ENCODE measurements around the gene INPP5D. TPM values are rescaled to one million over a fixed set of nuclear protein-coding genes. Genes with fewer than 3 reads are reported as not detected.

The INPP5D gene
- polyA plus RNA-seq, 2 of the 4 experiments (the other 2 are of a cell fraction) = 0.26 to 0.53 TPM

GRCh38 chr2:233141901-233142300 lies 81.8 kb downstream of the INPP5D start:
- no peak for ATAC-seq
- 73% methylated on average over 4 of the region's 4 CpGs for WGBS (ENCODE audit: missing lambda C conversion rate)
- Histone ChIP-seq H3K4me2 (no peak overlapping the region), H3K9me3 (no peaks in the 10 kb centered on the region), H3K4me1 (peaks cover 4% of the 10 kb centered on the region; the same call in 1 of the 3 replicates), H3K27ac (no peak overlapping the region), H3K4me3 (no peak overlapping the region)
- no peak for DNase-seq (ENCODE audit: low read depth in 1 of 2, low spot score in 1 of 2)
- no peak for FAIRE-seq
- POLR2A ChIA-PET = no interaction called here
- CTCF ChIA-PET = no interaction called here
- no peak for TF ChIP-seq EHF (CRISPR knock-in tag; IDR thresholded peaks at IDR 0.05)
- no peak for TF ChIP-seq HDAC2 (IDR thresholded peaks at IDR 0.05)

- TF ChIP-seq POLR2AphosphoS2 (conservative IDR thresholded peaks at IDR 0.05; ENCODE audit: low read length) = no peak
- TF ChIP-seq EHMT2 (IDR thresholded peaks at IDR 0.05; ENCODE audit: low read depth) = no peak
- no peak for TF ChIP-seq EP300 (IDR thresholded peaks at IDR 0.05)
- no peak for TF ChIP-seq ZSCAN20 (CRISPR knock-in tag; IDR thresholded peaks at IDR 0.05)
- TF ChIP-seq PHF8 (IDR thresholded peaks at IDR 0.05; ENCODE audit: borderline replicate concordance, low read depth) = no peak
- no peak for TF ChIP-seq NR3C1 (IDR thresholded peaks at IDR 0.05)
- no peak for TF ChIP-seq RCOR1 (IDR thresholded peaks at IDR 0.05; ENCODE audit: low read depth, low read length)
- TF ChIP-seq RAD21 (conservative IDR thresholded peaks at IDR 0.05 in 1 of 2, IDR thresholded peaks at IDR 0.05 in 1 of 2) = no peak
- TF ChIP-seq MAFK (IDR thresholded peaks at IDR 0.05; ENCODE audit: partially characterized antibody) = no peak
- TF ChIP-seq HOXA7 (CRISPR knock-in tag; IDR thresholded peaks at IDR 0.05) = no peak
- no peak for TF ChIP-seq POLR2A (IDR thresholded peaks at IDR 0.05; ENCODE audit: low read length)
- TF ChIP-seq RFX5 (IDR thresholded peaks at IDR 0.05) = no peak
- TF ChIP-seq CBX2 (IDR thresholded peaks at IDR 0.05; ENCODE audit: borderline replicate concordance, low read depth) = no peak
- TF ChIP-seq CTCF (IDR thresholded peaks at IDR 0.05) = no peak
- no peak for TF ChIP-seq HES2 (IDR thresholded peaks at IDR 0.05)
- no peak for TF ChIP-seq MYC (IDR thresholded peaks at IDR 0.05; ENCODE audit: borderline replicate concordance, low read length)
- no peak for TF ChIP-seq RNF2 (IDR thresholded peaks at IDR 0.05; ENCODE audit: borderline replicate concordance, low read depth)
- no peak for TF ChIP-seq HOXB5 (CRISPR knock-in tag; IDR thresholded peaks at IDR 0.05)
- CTCF ChIA-PET = no interaction called here
- Histone ChIP-seq H3K4me1 (peaks cover 4% of the 10 kb centered on the region; the same call in 1 of the 3 replicates), H3K4me3 (no peak overlapping the region), H3K27ac (no peak overlapping the region), H3K9me3 (no peaks in the 10 kb centered on the region), H3K4me2 (no peak overlapping the region)
- no peak for DNase-seq (ENCODE audit: low read depth in 1 of 2, low spot score in 1 of 2)
- 67% methylated on average over 6 of the region's 6 CpGs for WGBS (ENCODE audit: missing lambda C conversion rate)
- no peak for ATAC-seq
- POLR2A ChIA-PET = no interaction called here
- no peak for FAIRE-seq
Observed at GRCh38 chr2:233142355-233142897, 82.3 kb downstream of the INPP5D start.

- Histone ChIP-seq H3K4me3 (no peak overlapping the region), H3K4me1 (peaks cover 4% of the 10 kb centered on the region; the same call in 1 of the 3 replicates), H3K9me3 (no peaks in the 10 kb centered on the region), H3K4me2 (no peak overlapping the region), H3K27ac (no peak overlapping the region)
- POLR2A ChIA-PET = no interaction called here
- no peak for FAIRE-seq
- WGBS (ENCODE audit: missing lambda C conversion rate) = 45% methylated on average over 3 of the region's 3 CpGs
- CTCF ChIA-PET = no interaction called here
- no peak for TF ChIP-seq FOXS1 (CRISPR knock-in tag; IDR thresholded peaks at IDR 0.05)
- TF ChIP-seq FOSL2 (IDR thresholded peaks at IDR 0.05) = no peak
- no peak for TF ChIP-seq FOSL2 (CRISPR knock-in tag; IDR thresholded peaks at IDR 0.05)
- TF ChIP-seq RAD21 (conservative IDR thresholded peaks at IDR 0.05 in 1 of 2, IDR thresholded peaks at IDR 0.05 in 1 of 2) = no peak
- no peak for TF ChIP-seq CHD4 (IDR thresholded peaks at IDR 0.05; ENCODE audit: borderline replicate concordance)
- TF ChIP-seq CEBPB (IDR thresholded peaks at IDR 0.05) = no peak
- TF ChIP-seq GATA3 (IDR thresholded peaks at IDR 0.05; ENCODE audit: borderline replicate concordance) = no peak
- no peak for TF ChIP-seq NFE2L2 (conservative IDR thresholded peaks at IDR 0.05; ENCODE audit: low read length)
- TF ChIP-seq E2F6 (IDR thresholded peaks at IDR 0.05; ENCODE audit: borderline replicate concordance, low read depth) = no peak
- TF ChIP-seq RARB (CRISPR knock-in tag; IDR thresholded peaks at IDR 0.05) = no peak
- TF ChIP-seq CBX2 (IDR thresholded peaks at IDR 0.05; ENCODE audit: borderline replicate concordance, low read depth) = no peak
- TF ChIP-seq NPAS2 (CRISPR knock-in tag; IDR thresholded peaks at IDR 0.05; ENCODE audit: borderline replicate concordance) = no peak
- TF ChIP-seq MAX (IDR thresholded peaks at IDR 0.05) = no peak
- no peak for TF ChIP-seq EHMT2 (IDR thresholded peaks at IDR 0.05; ENCODE audit: low read depth)
- TF ChIP-seq MAFK (IDR thresholded peaks at IDR 0.05; ENCODE audit: partially characterized antibody) = no peak
- TF ChIP-seq PBX3 (IDR thresholded peaks at IDR 0.05) = no peak
- no peak for TF ChIP-seq HOXA7 (CRISPR knock-in tag; IDR thresholded peaks at IDR 0.05)
- TF ChIP-seq EHF (CRISPR knock-in tag; IDR thresholded peaks at IDR 0.05) = no peak
- no peak for TF ChIP-seq EP300 (IDR thresholded peaks at IDR 0.05)
- ATAC-seq = no peak
- no peak for DNase-seq (ENCODE audit: low read depth in 1 of 2, low spot score in 1 of 2)
Observed at GRCh38 chr2:233143700-233144331, 83.7 kb downstream of the INPP5D start.

Data from A549 (cell line).